Adipose tissue (tissue), 3 donors: ENCODE results near the gene LAPTM5. TPM values are rescaled to one million over a fixed set of nuclear protein-coding genes. Genes with fewer than 3 reads are reported as not detected.

ENCODE experiments used
- H3K27ac ChIP-seq: one replicate; pipeline ENCODE4 v1.5.1; 2013; ENCODE audit warnings: low read depth, low read length
- WGBS, 3 donors: extraction: QIAGEN DNeasy Blood & Tissue Kit; methylation state at CpG; one replicate each; pipeline ENCODE4 v1.1.7; 2013; 5-methylcytosine and 5-hydroxymethylcytosine counted together
- polyA plus RNA-seq, 3 donors: library from polyadenylated mRNA; stranded (reverse); fragments of 200-250 nt; gene quantifications; one replicate each; pipeline ENCODE4 v1.2.3, GENCODE V29; 2013
- donor health status: healthy with polysubstance abuse.
- donor health status: Bipolar disorder and iron deficiency.
- donor health status: healthy.

The LAPTM5 gene
- polyA plus RNA-seq, 3 donors: 19.5 to 106 (median 62.3) TPM

DNA sequence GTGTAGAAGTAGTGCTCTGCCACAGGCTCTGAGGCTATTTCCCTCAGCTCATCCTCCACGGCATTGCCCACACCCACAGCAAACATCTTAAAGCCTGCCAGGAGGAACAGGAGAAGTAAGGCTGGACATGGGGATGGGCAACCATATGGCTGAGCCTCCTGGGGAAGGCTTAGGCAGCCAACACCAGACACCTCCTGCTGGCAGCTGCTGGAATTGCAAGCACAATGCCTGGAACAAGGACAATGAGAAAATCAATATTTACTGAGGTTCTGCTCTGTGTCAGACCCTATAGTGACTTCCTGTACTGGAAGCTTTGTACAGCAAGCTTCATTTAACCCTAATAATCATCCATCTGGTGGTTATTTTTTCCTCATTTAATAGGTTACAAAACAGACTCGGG is 42.4 kb downstream of the LAPTM5 start:
- H3K27ac ChIP-seq: no peak overlapping the region
- WGBS, 3 donors: 80 to 91% (median 85%) methylated on average over 2 of the region's 2 CpGs

DNA sequence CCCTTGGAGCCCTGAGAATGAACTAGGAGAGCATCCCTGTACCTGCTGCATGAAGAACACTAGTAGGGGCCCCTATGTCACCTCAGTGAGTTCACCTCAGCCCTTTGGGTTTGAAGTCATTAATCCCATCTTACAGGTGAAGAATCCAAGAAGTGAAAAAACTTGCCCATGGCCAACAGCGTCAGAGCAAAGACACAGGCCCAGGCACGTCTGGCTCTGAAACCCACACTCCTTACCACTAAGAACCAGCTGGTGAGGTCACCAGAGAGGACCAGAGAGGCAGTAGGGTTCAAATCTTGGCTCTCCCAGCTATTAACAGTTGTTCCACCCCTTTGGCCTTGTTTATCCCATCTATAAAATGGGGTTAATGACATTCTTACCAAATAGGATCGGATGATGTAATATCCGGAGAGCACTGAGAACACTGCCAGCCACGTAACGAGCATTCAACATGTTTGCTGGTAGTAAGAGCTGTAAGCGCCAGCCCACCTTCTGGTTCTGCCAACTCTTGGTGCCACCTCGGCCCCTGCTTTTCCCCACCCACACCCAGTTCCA is 43.0 kb downstream of the LAPTM5 start:
- no peak overlapping the region for H3K27ac ChIP-seq
- 92 to 94% (median 92%) methylated on average over 8 of the region's 8 CpGs for WGBS, 3 donors

- whole genome bisulfite sequencing, 3 donors: 62 to 72% (median 71%) methylated on average over 4 of the region's 4 CpGs
- H3K27ac ChIP-seq: no peak overlapping the region
These were observed 43.5 kb downstream of the LAPTM5 start for GRCh38 chr1:30714025-30714424.

GRCh38 chr1:30713311-30713710 is 44.3 kb downstream of the LAPTM5 start:
- WGBS, 3 donors: 48 to 53% (median 48%) methylated on average over 12 of the region's 12 CpGs
- H3K27ac ChIP-seq: no peak overlapping the region

DNA sequence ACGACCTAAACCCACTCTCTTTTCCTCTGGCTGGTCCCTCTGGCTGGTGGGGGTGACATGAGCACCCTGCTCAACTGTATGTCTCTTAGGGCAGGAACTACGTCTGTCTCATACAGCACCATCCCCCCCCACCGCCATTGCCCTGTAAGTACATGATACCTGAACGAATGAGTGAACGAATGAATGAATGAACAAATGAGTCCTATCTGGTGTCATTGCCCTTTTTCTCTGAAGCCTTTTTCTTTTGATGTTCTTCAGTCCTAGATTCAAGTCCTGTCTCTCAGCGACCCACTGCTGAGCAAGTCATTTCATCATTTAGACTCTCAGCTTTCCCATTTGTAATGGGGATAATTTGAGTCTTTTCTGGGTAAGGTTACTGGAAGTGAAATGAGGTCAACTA is 45.0 kb downstream of the LAPTM5 start:
- 83 to 88% (median 88%) methylated on average over 6 of the region's 6 CpGs for WGBS, 3 donors
- H3K27ac ChIP-seq: no peak overlapping the region

DNA sequence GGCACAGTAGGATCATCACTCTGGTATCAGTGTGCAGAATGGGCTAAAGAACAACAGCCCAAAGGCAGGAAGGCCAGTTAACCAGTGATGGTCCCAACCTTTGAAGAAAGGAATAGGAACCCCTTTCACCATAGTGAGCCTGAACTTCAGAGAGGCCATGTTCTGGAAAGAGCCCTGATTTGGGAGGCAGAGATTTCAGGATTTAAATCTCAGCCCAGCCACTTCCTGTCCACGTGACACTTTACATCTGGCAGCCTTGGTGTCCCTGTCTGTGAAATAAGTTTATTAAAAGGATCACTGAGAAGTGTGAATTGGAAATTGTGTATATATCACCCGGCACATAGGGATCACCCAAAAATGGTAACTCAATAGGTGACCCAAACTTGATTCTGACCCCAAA is 47.2 kb downstream of the LAPTM5 start:
- H3K27ac ChIP-seq: no peak overlapping the region
- 48 to 61% (median 55%) methylated on average over 2 of the region's 2 CpGs for WGBS, 3 donors

- H3K27ac ChIP-seq: no peak overlapping the region
- 50 to 54% (median 52%) methylated on average over 8 of the region's 8 CpGs for WGBS, 3 donors
These were observed 49.2 kb downstream of the LAPTM5 start for GRCh38 chr1:30708361-30708728.

DNA sequence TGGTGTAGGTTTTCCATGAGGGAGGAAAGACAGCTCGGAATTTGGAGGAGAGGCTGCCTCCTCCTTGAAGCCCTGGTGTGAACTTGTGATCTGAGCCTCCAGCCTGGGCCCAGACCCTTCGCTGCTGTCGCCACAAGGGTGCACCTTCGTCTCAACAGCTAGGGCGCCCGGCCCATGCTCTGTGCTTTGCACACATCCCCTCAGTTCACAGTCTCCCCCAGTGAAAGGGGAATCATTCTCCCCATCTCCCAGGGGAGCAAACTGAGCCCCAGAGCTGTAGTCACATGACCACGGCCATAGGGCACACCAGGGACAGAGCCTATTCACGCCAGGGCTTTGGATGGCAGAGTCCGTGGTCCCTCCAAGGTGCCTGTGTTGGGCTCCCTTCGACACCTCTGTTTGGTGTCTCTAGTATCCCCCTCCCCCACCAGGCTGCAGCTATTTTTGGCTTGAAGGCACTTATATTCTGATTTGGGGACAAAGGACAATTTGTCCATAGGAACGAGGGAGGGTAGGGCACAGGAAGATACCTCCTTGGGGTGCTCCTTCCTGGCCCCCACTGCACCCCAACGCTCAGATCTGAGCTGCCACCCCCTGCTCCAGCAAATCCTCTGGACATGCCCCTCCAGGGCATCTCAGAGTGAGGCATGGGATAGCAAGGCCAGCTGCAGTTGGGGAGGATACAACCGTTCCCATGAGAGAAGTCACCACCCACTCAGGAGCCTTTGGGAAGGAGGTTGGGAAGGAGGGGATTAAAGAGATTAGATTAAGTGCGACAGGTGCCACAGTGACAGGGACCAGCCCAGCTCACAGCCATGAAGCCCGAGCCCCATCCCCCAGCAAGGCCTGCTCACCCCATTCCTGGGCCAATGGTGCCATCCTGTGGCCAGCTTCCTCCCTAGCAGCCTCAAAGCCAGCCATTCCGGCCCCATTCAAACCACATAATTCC is 49.9 kb downstream of the LAPTM5 start:
- WGBS, 3 donors: 46 to 62% (median 57%) methylated on average over 16 of the region's 16 CpGs
- H3K27ac ChIP-seq: no peak overlapping the region

DNA sequence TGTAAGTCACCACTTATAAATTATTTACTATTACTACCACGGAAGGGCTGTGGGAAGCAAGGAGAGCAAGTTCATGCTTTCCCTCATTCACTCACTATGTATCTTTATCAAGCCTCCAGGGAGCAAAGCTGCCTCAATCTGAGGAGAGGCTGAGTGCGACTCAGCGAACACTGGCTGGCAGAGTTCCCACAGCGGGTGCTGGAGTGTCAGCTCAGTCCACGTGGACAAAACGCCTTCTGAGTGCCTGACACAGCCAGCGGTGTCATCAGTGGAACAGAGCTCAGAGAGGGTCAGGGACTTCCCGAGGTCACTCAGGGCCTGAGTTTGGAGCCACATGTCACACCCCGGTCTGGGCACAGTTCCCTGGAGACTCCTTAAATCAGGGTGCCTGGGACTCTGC is 51.0 kb downstream of the LAPTM5 start:
- 20 to 29% (median 29%) methylated on average over 9 of the region's 9 CpGs for WGBS, 3 donors
- H3K27ac ChIP-seq: no peak overlapping the region

DNA sequence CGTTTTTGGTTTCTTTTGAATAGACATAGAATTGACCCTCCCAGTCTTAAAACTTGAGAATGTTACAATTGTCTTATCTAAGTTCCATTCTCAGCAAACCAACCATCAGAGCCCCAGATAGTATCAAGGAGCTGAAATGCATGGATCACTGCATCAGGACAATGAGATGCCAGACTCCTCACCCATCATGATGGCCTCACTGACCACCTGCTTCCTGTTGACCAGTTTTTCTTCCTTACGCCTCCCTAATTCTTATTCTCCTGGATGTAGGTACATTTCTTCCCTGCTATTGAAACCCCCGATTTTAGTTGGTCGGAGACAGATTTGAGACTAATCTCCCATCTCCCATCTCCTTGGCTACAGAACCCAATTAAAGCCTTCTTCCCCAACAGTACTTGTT is 51.9 kb downstream of the LAPTM5 start:
- no peak overlapping the region for H3K27ac ChIP-seq

GRCh38 chr1:30704765-30705509 is 52.6 kb downstream of the LAPTM5 start:
- WGBS, 3 donors: 67 to 74% (median 73%) methylated on average over 14 of the region's 14 CpGs
- no peak overlapping the region for H3K27ac ChIP-seq

More for the DNA sequence above, 51.9 kb downstream of the LAPTM5 start:
- WGBS, 3 donors: 58 to 78% (median 71%) methylated on average over 4 of the region's 4 CpGs

- H3K27ac ChIP-seq: no peak overlapping the region
- WGBS, 3 donors: 50 to 67% (median 67%) methylated on average over 4 of the region's 4 CpGs
These were observed 53.3 kb downstream of the LAPTM5 start for GRCh38 chr1:30704271-30704670.

- H3K27ac ChIP-seq: no peak overlapping the region
These were observed 54.8 kb downstream of the LAPTM5 start for GRCh38 chr1:30702823-30703222.

GRCh38 chr1:30701258-30701633 is 56.3 kb downstream of the LAPTM5 start:
- WGBS, 3 donors: 78 to 90% (median 84%) methylated on average over 2 of the region's 2 CpGs
- no peak overlapping the region for H3K27ac ChIP-seq

- no peak overlapping the region for H3K27ac ChIP-seq
These were observed 56.9 kb downstream of the LAPTM5 start for GRCh38 chr1:30700528-30701257.

GRCh38 chr1:30699762-30700161 is 57.8 kb downstream of the LAPTM5 start:
- WGBS, 3 donors: 84 to 94% (median 85%) methylated on average over 1 of the region's 1 CpG

More at GRCh38 chr1:30700528-30701257, 56.9 kb downstream of the LAPTM5 start:
- WGBS, 3 donors: 68 to 83% (median 77%) methylated on average over 7 of the region's 7 CpGs

DNA sequence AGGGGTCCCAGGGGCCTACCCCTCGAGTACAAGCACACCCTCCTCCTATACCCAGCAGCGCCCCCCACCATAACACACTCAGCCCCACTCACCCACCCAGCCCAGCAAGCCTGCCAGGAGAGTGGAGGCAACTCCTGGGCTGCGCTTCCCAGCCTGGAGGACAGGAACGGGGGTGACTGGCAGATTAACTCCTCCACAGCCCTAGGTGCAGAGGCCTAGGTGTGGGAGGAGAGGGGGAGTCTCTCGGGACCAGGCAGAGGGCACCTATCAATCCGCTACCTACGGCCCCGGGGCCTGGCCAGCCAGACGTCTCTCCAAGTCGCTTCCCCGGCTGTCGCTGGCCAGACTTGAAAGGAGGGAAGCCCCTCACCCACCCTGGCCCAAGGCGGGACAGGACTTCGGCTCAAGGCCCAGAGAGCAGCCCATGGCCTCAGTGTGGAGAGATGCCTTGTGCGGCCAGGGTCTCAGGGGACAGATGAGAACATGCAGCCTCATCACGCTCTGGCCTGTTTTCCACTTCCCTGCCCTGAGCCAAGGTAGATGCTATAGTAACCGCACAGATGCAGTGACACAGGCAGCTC is 59.1 kb downstream of the LAPTM5 start:
- no peak overlapping the region for H3K27ac ChIP-seq
- 61 to 80% (median 65%) methylated on average over 17 of the region's 17 CpGs for whole genome bisulfite sequencing, 3 donors

More at GRCh38 chr1:30699762-30700161, 57.8 kb downstream of the LAPTM5 start:
- no peak overlapping the region for H3K27ac ChIP-seq
